Ureter (tissue), 1 donor: ENCODE data around the gene INCA1. TPM values are rescaled to one million over a fixed set of nuclear protein-coding genes. Genes with fewer than 3 reads are reported as not detected.
"Not testable (repeated sequence)": the region's sequence is repeated elsewhere in the genome, so short reads cannot be mapped to it uniquely, and the experiment has no call there.

Experiments
- DNase-seq: peaks from one replicate; pipeline ENCODE4 v3.0.0-alpha.2; 2020; ENCODE audit warnings: low spot score
- total RNA-seq: library from RNA; stranded (reverse); gene quantifications from one replicate; pipeline ENCODE4 v1.2.4, GENCODE V29; 2023
- donor health status: DM: yes; HTN: yes; CAD: no.

The INCA1 gene, protein sequence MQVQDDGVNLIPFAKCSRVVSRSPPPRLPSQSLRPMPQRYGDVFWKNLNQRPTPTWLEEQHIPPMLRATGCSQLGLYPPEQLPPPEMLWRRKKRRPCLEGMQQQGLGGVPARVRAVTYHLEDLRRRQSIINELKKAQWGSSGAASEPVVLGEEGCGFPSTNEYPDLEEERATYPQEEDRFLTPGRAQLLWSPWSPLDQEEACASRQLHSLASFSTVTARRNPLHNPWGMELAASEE
- total RNA-seq, result 1.1 TPM

DNA sequence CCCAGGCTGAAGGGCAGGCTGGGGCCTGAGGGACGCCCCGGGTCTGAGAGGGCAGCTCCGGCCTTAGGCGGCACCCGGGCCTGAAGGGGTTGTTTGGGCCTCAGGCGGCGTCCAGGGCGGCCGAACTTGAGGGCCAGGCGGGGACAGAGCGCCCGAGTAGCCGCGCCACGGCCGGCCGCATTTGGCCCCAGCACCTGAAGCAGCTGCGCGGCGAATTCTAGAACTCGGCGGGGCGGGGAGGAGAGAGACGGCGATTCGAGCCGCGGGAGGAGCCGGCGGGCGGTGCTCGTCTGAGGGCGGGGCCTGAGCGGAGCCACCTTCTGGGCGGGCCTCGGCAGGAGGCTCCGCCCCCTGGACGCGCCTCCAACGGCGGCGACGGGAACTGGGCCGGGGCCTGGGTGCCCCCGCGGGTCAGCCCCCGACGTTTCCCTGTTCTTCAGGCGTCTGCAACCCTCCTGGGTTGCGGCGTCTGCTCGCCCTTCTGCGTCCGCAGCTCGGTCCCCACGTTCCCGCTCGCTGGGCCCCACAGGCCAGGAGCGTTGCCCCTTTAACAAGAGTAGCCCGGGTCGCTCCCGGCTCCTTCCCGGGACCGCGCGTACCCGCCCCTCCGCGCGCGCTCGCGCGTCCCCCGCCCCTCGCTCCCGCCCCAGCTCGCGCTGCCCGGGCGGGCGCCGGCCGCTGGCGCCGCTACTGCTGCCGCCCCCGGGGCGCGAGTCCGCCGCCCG, at the start of gene INCA1, which contains the start of gene KIF1C:
INCA1 (minus strand) TSS at position 221 of the 725 bp plus-strand sequence. CDS start 3,085 bp downstream, outside the sequence.
KIF1C (plus strand) TSS at position 649 of the 725 bp plus-strand sequence. CDS start 2,297 bp downstream, outside the sequence.
- DNase-seq, result peak; percentile 95

GRCh38 chr17:5045496-5045895, 48.2 kb upstream of the INCA1 start:
- DNase-seq, result no peak

DNA sequence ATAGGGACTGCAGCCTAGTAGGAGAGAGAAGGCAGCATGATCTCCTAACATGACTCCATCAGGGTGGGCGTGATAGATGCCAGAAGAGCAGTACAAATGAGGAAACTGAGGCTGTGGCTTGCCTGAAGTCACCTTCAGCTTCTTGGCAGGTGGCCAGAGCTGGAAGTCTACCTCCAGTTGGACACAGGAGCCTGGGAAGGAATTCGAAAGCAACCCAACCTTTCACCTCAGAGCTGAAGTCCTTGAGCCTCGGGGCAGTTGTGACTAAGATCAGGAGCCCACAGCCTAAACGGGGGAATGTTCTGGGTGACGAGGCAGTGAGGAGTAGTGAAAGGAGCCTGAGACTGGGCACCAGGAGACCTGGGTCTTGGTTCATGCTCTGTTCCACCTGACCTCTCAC, 47.3 kb upstream of the INCA1 start:
- DNase-seq, result no peak

GRCh38 chr17:5043524-5043923, 46.2 kb upstream of the INCA1 start:
- DNase-seq, result no peak

GRCh38 chr17:5042157-5043022, 45.1 kb upstream of the INCA1 start:
- DNase-seq, result no peak

DNA sequence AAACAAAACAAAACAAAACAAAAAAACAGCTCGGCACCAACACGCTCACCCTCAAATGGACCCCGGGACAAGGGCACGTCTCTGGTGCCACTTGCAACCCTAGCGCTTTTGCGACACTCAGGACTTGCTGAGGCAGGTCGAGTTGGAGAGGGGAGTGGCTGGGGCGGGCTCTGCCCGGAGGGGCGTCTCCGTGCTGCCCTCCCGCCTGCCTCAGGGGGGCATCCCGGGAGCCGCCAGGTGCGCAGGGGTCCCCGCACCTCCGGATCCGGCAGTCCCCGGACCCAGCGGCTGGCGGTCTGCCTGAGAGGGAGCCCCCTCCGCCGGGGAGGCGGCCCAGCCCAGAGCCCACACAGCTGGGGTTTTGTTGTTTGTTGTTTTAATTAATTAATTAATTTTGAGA, 38.0 kb upstream of the INCA1 start, which contains the start of gene SLC52A1:
SLC52A1 (minus strand) TSS at position 112 of the 400 bp plus-strand sequence. CDS start 820 bp downstream, outside the sequence.
- peak; percentile 63 for DNase-seq

- DNase-seq, result no peak
Observed at GRCh38 chr17:5034651-5035050, 37.3 kb upstream of the INCA1 start.

GRCh38 chr17:5034063-5034462, 36.7 kb upstream of the INCA1 start:
- no peak for DNase-seq

DNA sequence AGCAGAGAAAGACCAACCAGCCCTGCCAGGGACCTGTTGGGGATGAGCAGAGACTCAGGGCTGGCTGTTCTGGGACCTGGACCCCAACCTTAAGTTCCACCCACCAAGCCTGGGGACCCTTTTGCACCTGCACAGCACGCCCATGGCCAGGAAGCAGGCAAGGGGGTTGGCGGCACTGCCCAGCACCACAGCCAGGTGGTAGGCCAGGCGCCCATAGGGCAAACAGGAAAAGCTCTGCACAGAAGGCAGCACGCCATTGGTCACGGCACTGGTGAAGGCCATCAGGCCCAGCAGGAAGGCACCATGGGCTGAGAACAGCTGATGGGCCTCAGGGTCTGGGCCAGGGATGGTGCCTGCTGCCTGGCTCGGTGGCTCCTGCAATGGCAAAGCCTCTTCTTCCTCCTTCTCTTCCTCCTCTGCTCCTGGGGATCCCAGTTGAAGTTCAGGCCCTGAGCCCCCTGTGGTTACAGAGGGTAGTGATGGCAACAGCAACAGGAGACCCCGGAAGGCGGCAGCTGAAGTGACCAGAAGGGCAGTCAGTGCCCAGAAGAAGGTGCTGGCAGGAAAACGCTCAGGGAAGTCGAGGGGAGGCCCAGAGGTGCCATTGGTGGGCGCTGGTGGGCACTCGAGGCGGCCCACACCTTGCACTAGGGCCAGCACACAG, 36.2 kb upstream of the INCA1 start:
- no peak for DNase-seq

DNA sequence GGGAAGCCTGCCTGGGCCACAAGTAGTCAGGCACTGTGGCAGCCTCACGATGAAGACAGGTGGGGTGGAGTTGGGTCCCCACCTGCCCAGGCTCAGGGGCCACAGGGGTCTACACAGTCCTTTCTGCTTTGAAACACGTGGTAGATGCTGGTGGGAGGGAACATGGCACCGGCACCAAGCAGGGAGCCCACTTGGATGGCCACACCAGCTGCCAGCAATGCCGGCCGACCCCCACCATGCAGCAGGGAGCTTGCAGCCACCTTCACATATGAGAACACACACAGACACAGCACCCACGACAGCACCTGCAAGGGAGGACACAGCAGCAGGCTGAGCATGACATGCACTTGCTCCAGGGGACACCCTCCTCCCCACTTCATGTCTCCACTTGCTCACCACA, 35.5 kb upstream of the INCA1 start:
- DNase-seq, result no peak

GRCh38 chr17:5031365-5032082, 34.2 kb upstream of the INCA1 start:
- peak; percentile 79 for DNase-seq

GRCh38 chr17:5030168-5030567, 32.8 kb upstream of the INCA1 start:
- not testable (repeated sequence) for DNase-seq

- no peak for DNase-seq
Observed at GRCh38 chr17:5027916-5028315, 30.6 kb upstream of the INCA1 start.

DNA sequence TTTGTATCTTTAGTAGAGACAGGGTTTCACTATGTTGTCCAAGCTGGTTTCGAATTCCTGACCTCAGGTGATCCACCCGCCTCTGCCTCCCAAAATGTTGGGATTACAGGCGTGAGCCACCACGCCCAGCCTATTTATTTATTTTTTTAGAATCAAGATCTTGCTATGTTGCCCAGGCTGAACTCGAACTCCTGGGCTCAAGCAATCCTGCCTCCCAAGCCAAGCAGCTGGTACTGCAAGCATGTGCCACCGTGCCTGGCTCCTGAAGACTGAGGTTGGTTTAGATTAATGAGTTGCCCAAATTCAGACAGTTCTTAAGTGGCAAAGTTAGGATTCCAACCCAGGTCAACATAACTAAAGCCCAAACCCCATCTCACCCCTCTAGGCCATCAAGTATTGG, 30.0 kb upstream of the INCA1 start:
- no peak for DNase-seq

DNA sequence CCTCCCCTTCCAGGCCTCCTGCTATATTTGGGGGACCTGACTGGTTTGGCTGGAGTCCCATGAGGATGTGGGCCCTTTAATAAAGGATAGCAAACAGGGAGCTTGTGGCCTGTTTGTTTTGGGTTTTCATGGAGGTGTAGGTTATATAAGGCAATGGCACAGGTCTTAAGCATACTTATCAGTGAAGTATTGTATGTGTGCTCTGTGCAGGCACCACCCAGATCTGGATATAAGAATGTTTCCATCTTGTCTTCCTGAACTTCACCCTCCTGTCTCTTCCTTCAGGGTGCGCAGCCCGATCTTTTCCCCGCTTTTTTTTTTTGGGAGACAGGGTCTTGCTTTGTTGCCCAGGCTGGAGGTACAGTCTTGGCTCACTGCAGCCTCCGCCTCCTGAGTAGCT, 27.3 kb upstream of the INCA1 start:
- no peak for DNase-seq

- DNase-seq, result no peak
Observed at GRCh38 chr17:5023588-5024147, 26.3 kb upstream of the INCA1 start.

- DNase-seq, result no peak
Observed at GRCh38 chr17:5022171-5022711, 24.9 kb upstream of the INCA1 start.

DNA sequence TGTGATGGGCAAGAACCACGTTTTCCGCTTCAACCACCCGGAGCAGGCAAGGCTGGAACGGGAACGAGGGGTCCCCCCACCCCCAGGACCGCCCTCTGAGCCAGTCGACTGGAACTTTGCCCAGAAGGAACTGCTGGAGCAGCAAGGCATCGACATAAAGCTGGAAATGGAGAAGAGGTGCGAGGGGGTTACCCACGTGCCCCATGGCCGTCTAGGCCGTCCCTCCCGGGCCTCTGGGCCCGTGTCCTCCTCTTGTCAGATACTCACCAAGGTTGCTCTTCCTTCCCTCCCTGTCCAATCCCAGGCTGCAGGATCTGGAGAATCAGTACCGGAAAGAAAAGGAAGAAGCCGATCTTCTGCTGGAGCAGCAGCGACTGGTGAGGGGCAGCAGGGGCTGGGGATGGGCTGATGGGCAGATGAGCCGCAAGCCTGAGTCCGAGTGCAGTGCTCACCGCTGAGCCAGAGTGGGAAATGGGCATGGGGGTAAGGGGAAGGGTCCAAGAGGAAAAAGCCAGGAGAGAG, 23.2 kb upstream of the INCA1 start:
- DNase-seq, result no peak

- no peak for DNase-seq
Observed at GRCh38 chr17:5019475-5019956, 22.2 kb upstream of the INCA1 start.

DNA sequence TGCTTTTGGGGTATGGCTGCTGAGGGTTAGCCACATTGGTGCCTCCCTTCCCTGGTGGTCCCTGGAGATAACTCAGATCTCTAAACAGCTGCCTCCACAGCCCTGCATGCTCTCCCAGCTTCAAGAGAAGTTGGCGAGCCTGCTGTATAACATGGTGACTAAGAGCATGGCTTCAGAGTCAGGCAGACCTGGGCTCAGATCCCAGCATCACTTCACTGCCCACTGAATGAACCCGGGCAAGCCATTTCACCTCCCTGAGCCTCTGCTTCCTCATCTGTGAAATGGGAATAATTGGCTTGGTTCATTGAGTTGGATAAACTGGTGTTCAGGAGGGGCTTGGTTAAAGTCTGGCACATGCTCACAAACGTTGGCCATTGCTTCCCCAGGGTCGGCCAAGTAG, 17.0 kb upstream of the INCA1 start:
- no peak for DNase-seq
